Measurements from ENCODE around the gene NKX1-1. TPM values are rescaled to one million over a fixed set of nuclear protein-coding genes. Genes with fewer than 3 reads are reported as not detected.

The NKX1-1 gene
- total RNA-seq, 2 donors from 2014 or later: not detected

DNA sequence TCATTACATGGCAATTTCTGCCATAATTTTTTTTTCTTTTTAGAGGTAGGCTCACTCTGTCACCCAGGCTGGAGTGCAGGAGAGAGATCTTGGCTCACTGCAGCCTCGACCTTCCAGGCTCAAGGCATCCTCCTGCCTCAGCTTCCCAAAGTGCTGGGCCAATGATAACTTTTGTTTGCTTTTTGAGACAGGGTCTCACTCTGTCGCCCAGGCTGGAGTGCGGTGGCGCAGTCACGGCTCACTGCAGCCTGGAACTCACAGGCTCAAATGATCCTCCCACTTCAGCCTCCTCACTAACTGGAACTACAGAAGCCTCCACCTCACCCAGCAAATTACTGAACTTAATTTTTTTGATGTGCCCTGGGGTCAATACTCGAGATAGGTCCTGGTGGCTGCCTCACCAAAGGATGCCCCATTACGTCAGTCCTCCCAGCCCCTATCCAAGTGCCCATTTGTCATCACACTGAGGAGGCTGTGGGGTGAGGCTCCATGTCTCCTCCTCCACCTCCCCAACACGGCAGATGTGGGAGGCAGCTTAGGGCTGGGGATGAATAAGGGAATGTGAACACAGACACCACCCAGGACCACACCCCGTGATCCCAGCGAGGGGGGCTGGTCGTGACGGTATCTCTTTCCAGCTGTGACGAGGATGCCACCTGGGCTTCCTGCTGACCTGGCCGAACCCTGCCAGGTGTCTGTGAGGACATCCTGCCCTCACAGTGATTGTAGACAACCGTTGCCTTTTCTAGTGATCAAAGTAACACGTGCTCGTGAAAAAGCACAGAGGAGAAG lies 12.4 kb upstream of the NKX1-1 start:
- intact Hi-C loops (cut with DNase I): no loop called here
- DNase-seq (ENCODE audit: low spot score): peak; percentile 49

DNA sequence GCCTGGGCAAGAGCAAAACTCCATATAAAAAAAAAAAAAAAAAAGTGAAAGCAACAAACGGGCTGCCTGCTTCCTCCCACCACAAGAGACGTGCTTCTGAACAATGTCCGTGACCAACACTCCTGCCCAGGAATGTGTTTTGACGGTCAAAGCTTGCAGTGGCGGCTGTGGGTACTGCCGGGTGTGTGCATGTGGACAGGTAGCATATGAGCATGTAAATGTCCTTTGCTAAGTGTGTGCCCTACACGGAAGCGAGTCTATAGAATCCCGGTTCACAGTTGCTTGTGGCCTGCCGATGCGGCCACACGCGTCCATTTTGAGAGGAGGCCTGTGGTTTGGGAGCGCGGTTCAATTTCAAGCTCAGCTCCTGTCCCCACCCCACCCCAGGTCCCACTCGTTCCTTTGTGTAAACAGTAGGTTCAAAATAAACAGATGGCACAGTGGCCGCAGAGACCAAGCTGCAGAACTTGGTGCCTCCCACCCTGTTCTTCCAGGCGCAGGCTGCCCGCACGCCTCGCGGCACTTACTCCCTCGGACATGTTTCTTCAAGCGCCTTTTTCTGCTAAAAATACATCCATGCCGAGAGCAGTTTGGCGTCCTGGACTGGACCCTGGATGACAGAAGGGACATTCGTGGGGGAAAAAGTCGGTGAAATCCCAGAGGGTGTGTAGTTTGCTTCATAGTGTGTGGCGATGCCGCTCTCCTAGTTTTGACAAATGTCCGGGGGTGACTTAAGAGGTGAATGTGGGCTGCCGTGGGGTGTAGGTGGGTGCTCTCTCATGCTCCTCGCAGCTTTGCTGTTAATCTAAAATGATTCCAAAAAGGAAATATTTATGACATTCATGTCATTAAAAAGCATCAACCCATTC lies 11.5 kb upstream of the NKX1-1 start:
- peak; percentile 73 for DNase-seq (ENCODE audit: low spot score)
- intact Hi-C loops (cut with DNase I): no loop called here

DNA sequence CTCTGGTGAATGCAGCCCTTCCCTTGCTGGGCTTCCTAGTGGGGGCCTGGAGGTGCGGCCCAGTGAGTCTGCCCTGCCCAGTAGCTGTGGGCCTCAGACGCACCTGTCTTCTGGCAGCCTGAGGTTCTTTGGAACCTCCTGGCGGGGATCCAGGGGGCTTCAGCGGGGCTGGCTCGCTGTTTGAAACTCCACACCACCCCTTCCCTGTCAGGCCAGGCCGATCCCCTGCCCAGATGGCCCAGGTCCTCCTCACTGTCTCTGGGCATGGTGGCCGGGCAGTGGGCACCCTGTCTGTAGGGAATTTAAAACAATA lies 10.7 kb upstream of the NKX1-1 start:
- DNase-seq (ENCODE audit: low spot score): peak; percentile 62
- intact Hi-C loops (cut with DNase I): no loop called here

DNA sequence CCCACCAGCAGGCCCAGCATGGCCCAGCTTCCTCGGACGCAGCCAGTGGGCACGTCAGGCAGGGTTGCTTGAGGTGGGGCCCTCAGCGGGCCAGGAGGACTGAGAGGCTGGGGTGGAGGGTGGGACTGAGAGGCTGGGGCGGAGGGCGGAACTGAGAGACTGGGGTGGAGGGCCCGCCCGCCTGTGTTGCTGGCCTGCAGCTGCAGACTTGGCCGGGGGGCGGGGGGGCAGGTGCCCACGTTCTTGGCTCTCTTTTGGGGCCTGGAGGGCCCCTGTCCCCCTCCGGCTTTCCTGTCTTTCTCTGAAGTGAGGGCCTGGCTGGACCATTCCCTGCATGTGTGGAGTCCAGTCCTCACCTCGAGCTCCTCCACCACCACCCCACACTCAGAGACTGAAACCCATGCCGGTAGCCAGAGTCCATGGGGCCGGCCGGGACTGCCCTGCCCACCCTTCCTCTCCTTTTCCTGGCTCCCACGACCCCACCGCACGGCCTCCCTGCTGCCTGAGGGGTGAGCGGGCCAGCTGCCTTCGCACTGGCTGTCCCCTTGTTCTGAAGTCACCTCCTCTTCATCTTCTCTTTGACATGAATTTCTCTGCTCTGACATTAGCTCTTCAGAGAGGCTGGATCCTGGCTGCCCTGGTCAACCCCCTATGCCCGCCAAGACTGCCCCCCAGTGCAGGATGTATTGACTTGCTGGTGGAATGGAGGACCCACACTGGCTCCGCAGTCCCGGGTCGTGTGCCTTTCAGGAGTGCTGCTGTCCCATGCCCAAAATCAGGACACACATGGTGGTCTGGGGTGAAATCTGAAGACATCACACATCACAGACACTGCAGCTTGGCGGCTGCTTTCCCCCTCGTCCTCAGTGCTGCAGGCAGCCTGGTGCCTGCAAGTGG lies 10.1 kb upstream of the NKX1-1 start:
- DNase-seq (ENCODE audit: low spot score): peak; percentile 64
- intact Hi-C loops (cut with DNase I): no loop called here

- intact Hi-C loops (cut with DNase I): loop anchor here in 1 of 2 donors (1.0 kb wide), 1 partner anchor 34 kb away; no protein-coding TSS in a partner anchor
- peak; percentile 32 for DNase-seq (ENCODE audit: low spot score)
Measured at GRCh38 chr4:1415681-1415981, 9.4 kb upstream of the NKX1-1 start.

GRCh38 chr4:1414831-1415680 lies 8.8 kb upstream of the NKX1-1 start:
- DNase-seq (ENCODE audit: low spot score): peak; percentile 74
- intact Hi-C loops (cut with DNase I): loop anchor here in 1 of 2 donors (1.0 kb wide), 1 partner anchor 34 kb away; no protein-coding TSS in a partner anchor

DNA sequence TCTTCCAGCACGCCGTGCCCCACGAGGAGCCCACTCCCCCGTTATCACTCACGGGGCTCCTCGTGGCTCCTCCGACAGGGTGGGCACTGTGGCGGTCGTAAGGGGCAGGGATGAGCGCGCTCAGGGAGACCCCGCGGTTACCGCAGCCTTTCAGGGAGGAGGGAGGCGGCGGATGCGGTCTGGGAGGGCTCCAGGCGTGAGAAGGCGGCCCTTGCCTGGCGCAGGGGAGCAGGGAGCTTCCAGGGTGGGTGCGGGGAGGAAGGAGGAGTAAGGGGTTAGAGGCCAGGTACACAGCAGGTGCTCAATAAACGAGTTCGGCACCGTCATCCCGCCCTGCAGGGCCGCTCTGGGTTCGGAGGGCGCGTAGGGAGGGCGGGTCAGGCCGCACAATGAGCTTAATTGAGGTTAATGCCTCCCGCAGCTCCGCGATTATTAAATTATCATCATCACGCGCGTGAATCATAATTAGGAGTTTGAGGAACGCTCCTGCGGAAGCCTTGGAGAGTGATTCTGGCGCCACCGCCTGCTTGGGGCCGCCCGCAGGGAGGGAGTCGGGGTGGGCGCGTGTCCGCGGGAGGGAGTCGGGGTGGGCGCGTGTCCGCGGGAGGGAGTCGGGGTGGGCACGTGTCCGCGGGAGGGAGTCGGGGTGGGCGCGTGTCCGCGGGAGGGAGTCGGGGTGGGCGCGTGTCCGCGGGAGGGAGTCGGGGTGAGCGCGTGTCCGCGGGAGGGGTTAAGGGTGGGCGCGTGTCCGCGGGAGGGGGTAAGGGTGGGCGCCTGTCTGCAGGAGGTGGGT lies 7.6 kb upstream of the NKX1-1 start:
- intact Hi-C loops (cut with DNase I): no loop called here

GRCh38 chr4:1413204-1413663 lies 7.0 kb upstream of the NKX1-1 start:
- DNase-seq (ENCODE audit: low spot score): peak; percentile 62
- intact Hi-C loops (cut with DNase I): no loop called here

More for the DNA sequence above, 7.6 kb upstream of the NKX1-1 start:
- peak; percentile 35 for DNase-seq (ENCODE audit: low spot score)

- peak; percentile 62 for DNase-seq (ENCODE audit: low spot score)
- intact Hi-C loops (cut with DNase I): no loop called here
Measured at GRCh38 chr4:1412376-1413203, 6.3 kb upstream of the NKX1-1 start.

- intact Hi-C loops (cut with DNase I): no loop called here
- DNase-seq (ENCODE audit: low spot score): peak; percentile 57
Measured at GRCh38 chr4:1411436-1412375, 5.5 kb upstream of the NKX1-1 start.

DNA sequence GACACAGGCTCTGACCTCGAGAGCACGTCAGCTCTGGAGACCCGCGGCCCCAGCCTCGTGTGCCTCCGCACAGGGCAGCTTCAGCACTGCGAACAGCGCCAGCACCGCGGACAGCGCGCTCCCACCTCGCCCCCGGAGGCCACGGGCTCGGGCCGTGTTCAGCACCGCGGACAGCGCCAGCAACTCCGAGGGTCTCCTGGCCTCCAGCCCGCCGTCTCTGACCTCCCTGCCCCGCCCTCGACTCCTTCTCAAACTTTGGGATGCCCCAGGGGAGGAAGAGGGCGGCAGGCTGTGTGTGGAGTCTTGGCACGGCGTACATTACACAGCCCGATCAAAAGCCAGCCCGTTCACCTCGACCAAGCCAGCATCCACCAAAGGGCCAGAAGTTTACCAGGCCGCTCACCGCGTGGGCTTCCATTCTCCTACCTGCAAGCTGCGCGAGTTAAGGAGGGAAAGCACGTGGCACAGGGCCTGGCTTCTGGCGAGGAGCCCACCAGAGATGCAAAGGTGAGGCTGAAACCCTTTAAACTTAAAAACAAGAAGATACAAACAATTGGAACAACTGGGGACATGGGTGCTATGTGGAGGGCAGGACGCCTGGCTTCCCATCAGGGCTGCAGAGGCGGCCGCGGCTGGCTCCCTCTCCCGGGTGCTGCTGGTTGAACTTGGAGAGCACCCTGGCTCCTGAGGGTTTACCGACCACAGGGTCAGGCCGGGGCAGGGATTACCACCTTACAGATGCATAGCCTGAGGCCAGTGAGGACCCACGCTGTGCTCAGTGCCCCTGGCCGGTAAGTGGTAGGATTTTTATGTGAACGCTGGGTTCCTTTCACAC lies 4.5 kb upstream of the NKX1-1 start:
- DNase-seq (ENCODE audit: low spot score): peak; percentile 88
- intact Hi-C loops (cut with DNase I): no loop called here

- intact Hi-C loops (cut with DNase I): no loop called here
- peak; percentile 73 for DNase-seq (ENCODE audit: low spot score)
Measured at GRCh38 chr4:1409491-1410425, 3.5 kb upstream of the NKX1-1 start.

DNA sequence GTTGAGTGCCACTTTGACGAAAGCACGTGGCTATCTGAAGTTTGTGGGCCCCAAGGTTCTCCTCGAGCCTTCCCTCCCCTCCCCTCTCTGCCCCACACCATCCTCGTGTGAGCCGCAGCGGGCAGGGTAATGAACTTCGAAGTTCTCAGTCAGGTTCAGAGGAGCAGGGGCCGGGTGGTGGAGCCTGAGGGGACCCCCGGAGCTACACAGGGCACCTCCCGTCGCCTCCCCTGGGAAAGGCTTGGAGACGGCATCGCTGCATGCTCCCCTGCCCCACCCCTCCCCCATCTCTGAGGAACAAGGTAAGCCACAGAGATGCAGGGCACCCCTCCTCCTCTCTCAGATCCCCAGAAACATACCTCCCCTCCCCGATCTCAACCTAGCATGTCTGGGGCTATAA lies 2.8 kb upstream of the NKX1-1 start:
- intact Hi-C loops (cut with DNase I): no loop called here
- peak; percentile 64 for DNase-seq (ENCODE audit: low spot score)

DNA sequence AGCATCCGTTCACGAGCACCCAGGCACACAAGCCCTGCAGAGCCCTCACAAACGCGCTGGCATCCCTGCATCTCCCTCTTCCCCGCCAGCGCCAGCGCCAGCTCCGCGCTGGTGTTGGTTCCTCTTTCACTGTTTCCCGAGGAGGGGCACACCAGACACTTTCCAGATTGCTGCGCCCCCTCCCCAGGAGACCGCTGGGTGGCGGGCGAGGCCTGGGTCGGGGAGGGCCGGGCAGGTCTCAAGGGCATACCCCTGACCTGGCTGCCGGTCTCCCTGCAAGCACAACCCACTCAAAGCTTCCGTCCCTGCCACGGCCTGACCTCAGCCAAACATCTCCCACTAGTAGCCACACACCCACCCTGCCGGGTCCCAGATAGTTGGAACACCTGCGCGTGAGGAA lies 2.2 kb upstream of the NKX1-1 start:
- intact Hi-C loops (cut with DNase I): no loop called here
- DNase-seq (ENCODE audit: low spot score): peak; percentile 51
